ENCODE data around the gene PBRM1. TPM values are rescaled to one million over a fixed set of nuclear protein-coding genes. Genes with fewer than 3 reads are reported as not detected.

PBRM1 gene
- total and polyA plus RNA-seq, 7 experiments from 2014 or later, result 58.4 to 109 (median 76.9) TPM

GRCh38 chr3:52705438-52705687 is 19.6 kb upstream of the PBRM1 start:
- CTCF ChIA-PET, result interaction anchor here (1.7 kb wide), 1 partner anchor 16 kb away, joined by 9 read pairs; no protein-coding TSS in a partner anchor
- intact Hi-C loops (cut with micrococcal nuclease), result loop anchor here (1.0 to 10.0 kb wide), 5 partner anchors 19 to 651 kb away; partner anchors contain the start of genes GNL3 (in 2 of the 2), DUSP7 (in 1 of the 2), RFT1 (in 1 of the 2) and STIMATE (in 1 of the 2)

GRCh38 chr3:52704611-52705437 is 19.1 kb upstream of the PBRM1 start:
- Histone ChIP-seq H3K27me3 (ENCODE audit: control insufficient read depth in 2 of 2, insufficient read depth in 2 of 2, low read length in 2 of 2) (no peaks in the 10 kb centered on the region), H3K4me3 (ENCODE audit: low read length) (peak overlapping the region; percentile 97), H3K27ac (ENCODE audit: low read depth, low read length) (peak overlapping the region; percentile 93), H3K9me3 (ENCODE audit: control insufficient read depth in 2 of 3, low read length in 3 of 3) (no peaks in the 10 kb centered on the region), H3K36me3 (ENCODE audit: control insufficient read depth in 2 of 3, insufficient read depth in 3 of 3, low read length in 3 of 3) (peaks cover 0 to 22% (median 6%) of the 10 kb centered on the region in 3 experiments), H3K4me1 (ENCODE audit: control insufficient read depth in 2 of 2, insufficient read depth in 2 of 2, low read length in 2 of 2) (peaks cover 25 to 33% of the 10 kb centered on the region in 2 donors)
- H3K27me3 Mint-ChIP-seq, result no peaks in the 10 kb centered on the region
- CTCF ChIA-PET, result interaction anchor here (1.7 kb wide), 1 partner anchor 16 kb away, joined by 9 read pairs; no protein-coding TSS in a partner anchor
- POLR2A ChIA-PET, result interaction anchor here (1.0 to 4.1 kb wide), 5 partner anchors 11 to 67 kb away, joined by 3 to 33 read pairs (median 12); partner anchors contain the start of gene NEK4
- H3K9me3 Mint-ChIP-seq, result no peaks in the 10 kb centered on the region
- peak overlapping the region; percentile 87 to 97 (median 93) for H3K27ac Mint-ChIP-seq
- H3K4me3 Mint-ChIP-seq, result peak overlapping the region; percentile 89 to 96 (median 94)
- peaks cover 21 to 48% (median 33%) of the 10 kb centered on the region in 7 donors for H3K4me1 Mint-ChIP-seq
- DNase-seq, result peak in 3 of 9 donors; percentile 9 to 29 (median 13)
- H3K36me3 Mint-ChIP-seq, result peaks cover 0 to 9% (median 3%) of the 10 kb centered on the region in 5 donors
- ATAC-seq, result no peak
- intact Hi-C loops (cut with micrococcal nuclease), result loop anchor here (1.0 to 10.0 kb wide), 5 partner anchors 19 to 650 kb away; partner anchors contain the start of genes GNL3 (in 2 of the 2), DUSP7 (in 1 of the 2), RFT1 (in 1 of the 2) and STIMATE (in 1 of the 2)

More at GRCh38 chr3:52705438-52705687, 19.6 kb upstream of the PBRM1 start:
- ATAC-seq, result no peak
- Histone ChIP-seq H3K27me3 (ENCODE audit: control insufficient read depth in 2 of 2, insufficient read depth in 2 of 2, low read length in 2 of 2) (no peaks in the 10 kb centered on the region), H3K9me3 (ENCODE audit: control insufficient read depth in 2 of 3, low read length in 3 of 3) (no peaks in the 10 kb centered on the region), H3K27ac (ENCODE audit: low read depth, low read length) (peak overlapping the region; percentile 93), H3K4me1 (ENCODE audit: control insufficient read depth in 2 of 2, insufficient read depth in 2 of 2, low read length in 2 of 2) (peaks cover 25 to 33% of the 10 kb centered on the region in 2 donors), H3K36me3 (ENCODE audit: control insufficient read depth in 2 of 3, insufficient read depth in 3 of 3, low read length in 3 of 3) (peaks cover 0 to 24% (median 6%) of the 10 kb centered on the region in 3 experiments), H3K4me3 (ENCODE audit: low read length) (peak overlapping the region; percentile 97)
- H3K27me3 Mint-ChIP-seq, result no peaks in the 10 kb centered on the region
- H3K9me3 Mint-ChIP-seq, result no peaks in the 10 kb centered on the region
- peak overlapping the region; percentile 87 to 97 (median 93) for H3K27ac Mint-ChIP-seq
- H3K4me3 Mint-ChIP-seq, result peak overlapping the region; percentile 89 to 96 (median 94)
- POLR2A ChIA-PET, result interaction anchor here (0.7 to 4.1 kb wide), 6 partner anchors 10 to 250 kb away, joined by 3 to 33 read pairs (median 10); partner anchors contain the start of genes NEK4 and NISCH
- no peak for DNase-seq
- H3K36me3 Mint-ChIP-seq, result peaks cover 0 to 10% (median 3%) of the 10 kb centered on the region in 5 donors
- peaks cover 21 to 46% (median 38%) of the 10 kb centered on the region in 7 donors for H3K4me1 Mint-ChIP-seq

- intact Hi-C loops (cut with micrococcal nuclease), result loop anchor here in 1 of 2 donors (10.0 kb wide), 1 partner anchor 649 kb away; the partner anchor contains the start of gene DUSP7
- H3K4me3 Mint-ChIP-seq, result peak overlapping the region in 9 of 10 donors; percentile 1 to 95 (median 25)
- no peak overlapping the region for H3K4me3 ChIP-seq (ENCODE audit: low read length)
- DNase-seq (no peak), ATAC-seq (no peak)
- H3K27ac Mint-ChIP-seq, result peak overlapping the region in 4 of 9 donors; percentile 38 to 59 (median 53)
- H3K27me3 Mint-ChIP-seq, result no peaks in the 10 kb centered on the region
- no peaks in the 10 kb centered on the region for H3K9me3 ChIP-seq (ENCODE audit: control insufficient read depth in 2 of 3, low read length in 3 of 3)
- peaks cover 0 to 6% (median 0%) of the 10 kb centered on the region in 5 donors for H3K36me3 Mint-ChIP-seq
- POLR2A ChIA-PET, result interaction anchor here (2.0 to 2.8 kb wide), 2 partner anchors 16 to 18 kb away, joined by 7 to 16 read pairs; no protein-coding TSS in a partner anchor
- H3K4me1 ChIP-seq (ENCODE audit: control insufficient read depth in 2 of 2, insufficient read depth in 2 of 2, low read length in 2 of 2), result peaks cover 25 to 33% of the 10 kb centered on the region in 2 donors
- peaks cover 21 to 52% (median 33%) of the 10 kb centered on the region in 7 donors for H3K4me1 Mint-ChIP-seq
- H3K27me3 ChIP-seq (ENCODE audit: control insufficient read depth in 2 of 2, insufficient read depth in 2 of 2, low read length in 2 of 2), result no peaks in the 10 kb centered on the region
- peaks cover 0 to 11% (median 3%) of the 10 kb centered on the region in 3 experiments for H3K36me3 ChIP-seq (ENCODE audit: control insufficient read depth in 2 of 3, insufficient read depth in 3 of 3, low read length in 3 of 3)
- CTCF ChIA-PET, result no interaction called here
- H3K9me3 Mint-ChIP-seq, result no peaks in the 10 kb centered on the region
- H3K27ac ChIP-seq (ENCODE audit: low read depth, low read length), result no peak overlapping the region
Measured at GRCh38 chr3:52703341-52703740, 17.6 kb upstream of the PBRM1 start.

- Histone ChIP-seq H3K36me3 (ENCODE audit: control insufficient read depth in 2 of 3, insufficient read depth in 3 of 3, low read length in 3 of 3) (peaks cover 21 to 54% (median 30%) of the 10 kb centered on the region in 3 experiments), H3K4me1 (ENCODE audit: control insufficient read depth in 2 of 2, insufficient read depth in 2 of 2, low read length in 2 of 2) (no peaks in the 10 kb centered on the region), H3K4me3 (ENCODE audit: low read length) (no peak overlapping the region), H3K27ac (ENCODE audit: low read depth, low read length) (peak overlapping the region; percentile 50), H3K9me3 (ENCODE audit: control insufficient read depth in 2 of 3, low read length in 3 of 3) (no peaks in the 10 kb centered on the region), H3K27me3 (ENCODE audit: control insufficient read depth in 2 of 2, insufficient read depth in 2 of 2, low read length in 2 of 2) (no peaks in the 10 kb centered on the region)
- peaks cover 0 to 21% (median 9%) of the 10 kb centered on the region in 7 donors for H3K4me1 Mint-ChIP-seq
- no peaks in the 10 kb centered on the region for H3K9me3 Mint-ChIP-seq
- CTCF ChIA-PET, result interaction anchor here (0.6 kb wide), 1 partner anchor 31 kb away, joined by 5 read pairs; no protein-coding TSS in a partner anchor
- peaks cover 0 to 39% (median 27%) of the 10 kb centered on the region in 5 donors for H3K36me3 Mint-ChIP-seq
- POLR2A ChIA-PET, result interaction anchor here (0.5 kb wide), 1 partner anchor 10 kb away, joined by 3 read pairs; no protein-coding TSS in a partner anchor
- H3K4me3 Mint-ChIP-seq, result no peak overlapping the region
- DNase-seq, result no peak
- intact Hi-C loops (cut with micrococcal nuclease), result no loop called here
- H3K27ac Mint-ChIP-seq, result peak overlapping the region in 7 of 9 donors; percentile 25 to 78 (median 57)
- H3K27me3 Mint-ChIP-seq, result no peaks in the 10 kb centered on the region
- no peak for ATAC-seq
Measured at GRCh38 chr3:52697632-52697965, 11.9 kb upstream of the PBRM1 start.

- CTCF ChIA-PET, result interaction anchor here (0.6 kb wide), 1 partner anchor 30 kb away, joined by 5 read pairs; no protein-coding TSS in a partner anchor
- H3K4me1 ChIP-seq (ENCODE audit: control insufficient read depth in 2 of 2, insufficient read depth in 2 of 2, low read length in 2 of 2), result no peaks in the 10 kb centered on the region
- H3K27me3 ChIP-seq (ENCODE audit: control insufficient read depth in 2 of 2, insufficient read depth in 2 of 2, low read length in 2 of 2), result no peaks in the 10 kb centered on the region
- intact Hi-C loops (cut with micrococcal nuclease), result no loop called here
- peak overlapping the region; percentile 37 for H3K27ac ChIP-seq (ENCODE audit: low read depth, low read length)
- H3K36me3 Mint-ChIP-seq, result peaks cover 0 to 39% (median 28%) of the 10 kb centered on the region in 5 donors
- H3K9me3 ChIP-seq (ENCODE audit: control insufficient read depth in 2 of 3, low read length in 3 of 3), result no peaks in the 10 kb centered on the region
- DNase-seq, result no peak
- peak overlapping the region in 7 of 9 donors; percentile 25 to 80 (median 62) for H3K27ac Mint-ChIP-seq
- H3K27me3 Mint-ChIP-seq, result no peaks in the 10 kb centered on the region
- H3K36me3 ChIP-seq (ENCODE audit: control insufficient read depth in 2 of 3, insufficient read depth in 3 of 3, low read length in 3 of 3), result peaks cover 23 to 60% (median 32%) of the 10 kb centered on the region in 3 experiments
- H3K4me3 Mint-ChIP-seq, result no peak overlapping the region
- H3K9me3 Mint-ChIP-seq, result no peaks in the 10 kb centered on the region
- peak; percentile 66 for ATAC-seq
- no peak overlapping the region for H3K4me3 ChIP-seq (ENCODE audit: low read length)
- H3K4me1 Mint-ChIP-seq, result peaks cover 0 to 18% (median 9%) of the 10 kb centered on the region in 7 donors
- POLR2A ChIA-PET, result interaction anchor here (0.5 to 0.7 kb wide), 2 partner anchors 9 to 60 kb away, joined by 3 read pairs; no protein-coding TSS in a partner anchor
Measured at GRCh38 chr3:52696830-52697631, 11.3 kb upstream of the PBRM1 start.
